ENCODE results near the gene ATP6V0E2.

ATP6V0E2 gene

DNA sequence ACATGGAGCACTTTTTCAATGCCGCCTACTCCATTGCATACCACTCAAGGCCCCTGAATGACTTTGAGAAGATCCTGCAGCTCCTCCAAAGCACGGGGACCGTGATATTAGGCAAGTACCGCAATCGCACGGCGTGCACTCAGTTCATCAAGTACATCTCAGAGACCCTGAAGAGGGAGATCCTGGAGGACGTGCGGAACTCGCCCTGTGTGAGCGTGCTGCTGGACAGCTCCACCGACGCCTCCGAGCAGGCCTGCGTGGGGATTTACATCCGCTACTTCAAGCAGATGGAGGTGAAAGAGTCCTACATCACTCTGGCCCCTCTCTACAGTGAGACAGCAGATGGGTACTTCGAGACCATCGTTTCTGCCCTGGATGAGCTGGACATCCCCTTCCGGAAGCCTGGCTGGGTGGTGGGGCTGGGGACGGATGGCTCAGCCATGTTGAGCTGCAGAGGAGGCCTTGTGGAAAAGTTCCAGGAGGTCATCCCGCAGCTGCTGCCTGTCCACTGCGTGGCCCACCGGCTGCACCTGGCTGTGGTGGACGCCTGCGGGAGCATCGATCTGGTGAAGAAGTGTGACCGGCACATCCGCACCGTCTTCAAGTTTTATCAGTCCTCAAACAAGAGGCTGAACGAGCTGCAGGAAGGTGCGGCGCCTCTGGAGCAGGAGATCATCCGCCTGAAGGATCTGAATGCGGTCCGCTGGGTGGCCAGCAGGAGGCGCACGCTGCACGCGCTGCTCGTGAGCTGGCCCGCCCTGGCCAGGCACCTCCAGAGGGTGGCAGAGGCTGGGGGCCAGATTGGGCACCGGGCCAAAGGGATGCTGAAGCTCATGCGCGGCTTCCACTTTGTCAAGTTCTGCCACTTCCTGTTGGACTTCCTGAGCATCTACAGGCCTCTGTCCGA is 12.7 kb upstream of the ATP6V0E2 start:
- H3K27ac ChIP-seq = no peak overlapping the region
- DNase-seq (ENCODE audit: low read depth, low spot score) = no peak

DNA sequence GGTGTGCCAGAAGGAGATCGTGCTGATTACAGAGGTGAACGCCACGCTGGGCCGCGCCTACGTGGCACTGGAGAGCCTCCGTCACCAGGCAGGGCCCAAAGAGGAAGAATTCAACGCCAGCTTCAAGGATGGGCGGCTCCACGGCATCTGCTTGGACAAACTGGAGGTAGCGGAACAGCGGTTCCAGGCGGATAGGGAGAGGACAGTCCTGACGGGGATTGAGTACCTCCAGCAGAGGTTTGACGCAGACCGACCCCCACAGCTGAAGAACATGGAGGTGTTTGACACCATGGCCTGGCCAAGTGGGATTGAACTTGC is 12.1 kb upstream of the ATP6V0E2 start:
- DNase-seq (ENCODE audit: low read depth, low spot score) = no peak
- no peak overlapping the region for H3K27ac ChIP-seq

DNA sequence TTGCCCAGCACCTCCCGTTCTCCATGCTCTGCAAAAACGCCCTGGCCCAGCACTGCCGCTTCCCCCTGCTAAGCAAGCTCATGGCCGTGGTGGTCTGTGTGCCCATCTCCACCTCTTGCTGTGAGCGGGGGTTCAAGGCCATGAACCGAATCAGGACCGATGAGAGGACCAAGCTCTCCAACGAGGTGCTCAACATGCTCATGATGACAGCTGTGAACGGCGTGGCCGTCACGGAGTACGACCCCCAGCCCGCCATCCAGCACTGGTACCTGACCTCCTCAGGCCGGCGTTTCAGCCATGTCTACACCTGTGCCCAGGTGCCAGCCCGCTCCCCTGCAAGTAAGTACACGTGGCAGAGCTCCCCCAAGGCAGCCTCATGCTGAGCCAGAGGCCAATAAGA is 11.6 kb upstream of the ATP6V0E2 start:
- no peak overlapping the region for H3K27ac ChIP-seq
- DNase-seq (ENCODE audit: low read depth, low spot score) = no peak

DNA sequence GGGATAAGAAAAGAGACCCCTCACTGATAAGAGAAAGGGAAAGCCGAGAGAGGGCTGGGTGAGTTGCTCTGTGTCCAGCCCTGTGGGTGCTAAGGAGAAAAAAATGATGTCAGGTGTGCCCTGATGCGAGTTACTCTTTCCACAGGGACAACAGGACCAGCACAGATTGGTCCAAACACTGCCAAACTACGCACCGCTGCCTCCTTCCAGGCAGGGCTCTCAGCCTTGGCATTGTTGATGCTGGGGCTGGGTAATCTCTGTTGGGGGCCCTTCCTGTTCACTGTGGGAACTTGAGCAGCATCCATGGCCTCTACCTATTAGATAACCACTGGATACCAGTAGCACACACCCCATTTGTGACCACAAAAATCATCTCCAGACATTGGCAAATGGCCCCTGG is 10.3 kb upstream of the ATP6V0E2 start:
- DNase-seq (ENCODE audit: low read depth, low spot score) = no peak
- no peak overlapping the region for H3K27ac ChIP-seq

DNA sequence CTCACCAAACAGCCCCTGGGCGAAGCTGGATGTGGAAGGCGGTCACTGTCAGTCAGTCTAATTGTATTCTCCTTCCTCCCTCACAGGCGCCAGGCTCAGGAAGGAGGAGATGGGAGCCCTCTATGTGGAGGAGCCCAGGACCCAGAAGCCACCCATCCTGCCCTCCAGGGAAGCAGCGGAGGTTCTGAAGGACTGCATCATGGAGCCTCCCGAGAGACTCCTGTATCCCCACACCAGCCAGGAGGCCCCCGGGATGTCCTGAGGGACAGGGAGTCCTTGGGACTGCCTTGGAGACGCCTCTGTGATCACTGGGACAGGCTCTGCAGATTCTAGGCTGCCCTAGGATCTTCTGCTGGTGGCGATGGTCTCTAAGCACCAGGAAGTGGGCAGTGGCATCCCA is 9.7 kb upstream of the ATP6V0E2 start:
- DNase-seq (ENCODE audit: low read depth, low spot score) = no peak
- H3K27ac ChIP-seq = no peak overlapping the region

DNA sequence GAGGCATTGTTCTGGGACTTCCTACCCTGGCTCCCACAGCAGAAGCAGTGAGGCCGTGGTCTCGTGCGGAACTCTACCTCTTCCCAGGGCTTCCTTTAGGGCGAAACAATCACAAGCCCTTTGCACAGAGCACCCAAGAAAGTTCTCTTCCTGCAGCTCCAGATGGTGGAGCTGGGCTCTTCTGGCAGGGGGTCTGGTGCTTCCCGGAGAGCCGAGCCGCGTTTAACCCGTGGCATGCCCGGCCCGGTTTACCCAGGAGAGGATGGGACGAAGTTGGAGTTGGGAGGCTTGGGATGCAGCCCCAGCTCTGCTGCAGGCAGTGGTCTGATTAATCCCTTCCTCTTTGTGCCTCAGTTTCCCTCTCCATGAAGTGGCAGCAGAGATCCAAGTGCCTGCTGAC is 9.0 kb upstream of the ATP6V0E2 start:
- no peak overlapping the region for H3K27ac ChIP-seq
- no peak for DNase-seq (ENCODE audit: low read depth, low spot score)

DNA sequence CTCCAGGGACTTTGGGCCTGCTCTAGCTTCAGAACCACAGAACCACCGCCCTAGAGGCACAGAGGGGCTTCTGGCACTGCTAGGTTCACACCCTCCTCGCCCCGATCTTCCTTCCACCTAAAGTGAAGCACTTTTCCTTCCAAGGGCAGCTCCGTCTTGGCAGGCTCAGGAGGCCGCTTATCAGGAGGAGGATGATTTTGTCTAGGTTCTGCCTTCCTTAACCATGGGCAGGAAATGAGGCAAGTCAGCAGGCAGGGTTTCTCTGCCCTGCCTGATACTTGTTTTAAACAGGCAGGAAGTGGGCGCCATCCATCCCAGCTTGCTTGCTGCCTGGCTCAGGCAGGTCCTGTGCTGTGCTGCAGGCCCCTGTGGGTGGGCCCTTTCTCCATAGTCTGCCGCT is 8.3 kb upstream of the ATP6V0E2 start:
- DNase-seq (ENCODE audit: low read depth, low spot score) = no peak
- H3K27ac ChIP-seq = no peak overlapping the region

DNA sequence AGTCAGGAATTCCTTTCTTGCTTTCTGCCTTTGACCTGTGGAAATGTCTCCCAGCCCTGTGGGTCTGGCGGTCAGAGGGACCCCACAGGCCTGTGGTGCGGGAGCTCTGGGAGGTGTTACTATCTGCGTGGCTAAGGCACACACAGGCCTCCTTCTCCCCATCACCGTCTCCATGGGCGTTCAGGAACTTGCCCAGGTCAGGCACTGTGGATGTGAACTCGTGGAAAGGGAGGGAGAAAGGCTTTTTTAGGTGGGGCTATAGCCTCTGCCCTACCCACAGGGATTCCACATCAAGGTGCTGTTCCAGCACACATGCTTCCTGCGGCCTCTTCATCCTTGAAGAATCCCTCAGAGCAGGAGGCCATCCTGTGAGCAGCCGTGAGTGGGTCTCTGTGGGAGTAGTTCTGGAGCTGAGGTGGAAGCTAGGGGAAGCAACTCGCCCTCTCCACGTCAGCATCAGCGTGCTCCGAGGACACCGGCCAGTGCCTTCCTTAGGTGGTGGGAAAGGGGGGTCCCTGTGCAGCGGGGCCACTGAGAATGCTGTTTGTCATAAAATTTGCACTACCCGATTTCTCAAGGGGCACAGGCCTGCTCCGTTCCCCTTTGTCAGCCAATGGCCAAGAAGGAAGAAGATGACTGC is 7.5 kb upstream of the ATP6V0E2 start:
- no peak overlapping the region for H3K27ac ChIP-seq
- DNase-seq (ENCODE audit: low read depth, low spot score) = no peak

DNA sequence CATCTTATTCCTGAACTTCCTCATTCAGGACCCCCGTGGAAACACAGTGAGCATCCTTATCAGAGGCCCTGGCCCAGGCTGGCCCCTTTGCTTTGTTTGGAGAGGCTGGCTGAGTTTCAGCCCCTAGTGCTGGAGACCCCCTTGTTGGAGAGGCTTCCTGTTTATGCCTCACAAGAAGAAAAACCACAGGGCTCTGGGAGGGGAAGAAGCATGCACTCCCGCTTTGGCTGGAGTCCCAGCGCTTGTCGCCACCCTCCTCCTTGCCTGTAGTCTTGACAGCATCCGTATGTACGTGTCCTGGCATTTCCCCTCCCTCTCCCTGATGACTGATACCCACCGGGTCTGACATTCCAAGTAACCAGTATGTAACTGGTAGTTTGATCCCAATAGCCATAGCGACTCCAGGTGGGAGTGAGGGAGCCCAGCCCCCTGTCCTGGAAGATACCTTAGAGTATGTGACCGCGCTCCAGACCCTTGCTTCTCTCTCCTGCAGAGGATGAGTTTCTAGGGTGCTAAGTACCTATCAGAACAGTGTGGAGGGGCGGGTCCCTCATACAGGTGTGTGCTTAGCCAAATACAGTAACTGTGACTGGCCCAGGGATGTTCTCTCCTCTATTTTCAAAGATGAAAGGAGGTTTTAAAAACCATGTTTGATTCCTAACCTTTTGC is 6.9 kb upstream of the ATP6V0E2 start:
- no peak overlapping the region for H3K27ac ChIP-seq
- DNase-seq (ENCODE audit: low read depth, low spot score) = no peak

DNA sequence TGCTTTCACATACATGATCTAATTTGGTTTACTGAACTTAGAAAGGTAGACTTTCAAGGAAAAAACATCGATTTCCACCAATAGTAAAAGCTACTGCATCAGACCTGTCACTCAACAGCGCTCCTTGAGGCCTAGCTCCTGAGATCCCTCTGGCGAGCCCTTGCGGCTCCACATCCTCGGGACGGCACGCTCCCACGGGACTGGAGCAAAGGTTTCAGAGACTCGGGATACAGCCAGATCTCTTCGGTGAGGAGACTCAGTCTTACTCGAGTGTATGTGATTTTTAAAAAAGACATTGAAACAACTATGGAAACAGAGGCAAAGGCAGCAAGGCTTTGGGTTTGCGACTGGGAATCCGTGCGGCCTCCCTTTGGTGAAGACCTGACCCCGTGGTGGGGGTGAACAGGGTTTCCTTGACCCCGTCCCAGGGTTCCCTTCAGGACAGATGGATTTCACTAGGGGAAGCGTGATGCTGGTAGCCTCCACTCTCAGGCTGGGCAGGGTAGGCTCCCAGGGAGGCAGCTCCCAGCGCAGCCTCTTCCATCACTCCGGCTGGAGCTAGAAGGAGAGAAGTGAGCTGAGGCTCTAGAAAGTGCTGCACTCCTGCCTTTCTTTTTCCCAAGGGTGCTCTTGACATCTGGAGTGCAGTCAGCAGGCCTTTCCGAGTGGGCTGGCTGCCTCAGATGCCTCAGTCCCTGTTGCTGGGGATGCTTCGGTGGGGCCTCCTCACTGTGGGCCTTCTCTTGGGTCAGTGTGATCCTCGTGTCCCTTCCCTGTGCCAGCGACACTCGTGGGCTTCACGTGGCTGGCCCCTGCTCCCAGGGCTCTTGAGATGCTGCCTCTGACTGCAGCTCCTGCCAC is 5.8 kb upstream of the ATP6V0E2 start:
- no peak overlapping the region for H3K27ac ChIP-seq
- DNase-seq (ENCODE audit: low read depth, low spot score) = no peak

DNA sequence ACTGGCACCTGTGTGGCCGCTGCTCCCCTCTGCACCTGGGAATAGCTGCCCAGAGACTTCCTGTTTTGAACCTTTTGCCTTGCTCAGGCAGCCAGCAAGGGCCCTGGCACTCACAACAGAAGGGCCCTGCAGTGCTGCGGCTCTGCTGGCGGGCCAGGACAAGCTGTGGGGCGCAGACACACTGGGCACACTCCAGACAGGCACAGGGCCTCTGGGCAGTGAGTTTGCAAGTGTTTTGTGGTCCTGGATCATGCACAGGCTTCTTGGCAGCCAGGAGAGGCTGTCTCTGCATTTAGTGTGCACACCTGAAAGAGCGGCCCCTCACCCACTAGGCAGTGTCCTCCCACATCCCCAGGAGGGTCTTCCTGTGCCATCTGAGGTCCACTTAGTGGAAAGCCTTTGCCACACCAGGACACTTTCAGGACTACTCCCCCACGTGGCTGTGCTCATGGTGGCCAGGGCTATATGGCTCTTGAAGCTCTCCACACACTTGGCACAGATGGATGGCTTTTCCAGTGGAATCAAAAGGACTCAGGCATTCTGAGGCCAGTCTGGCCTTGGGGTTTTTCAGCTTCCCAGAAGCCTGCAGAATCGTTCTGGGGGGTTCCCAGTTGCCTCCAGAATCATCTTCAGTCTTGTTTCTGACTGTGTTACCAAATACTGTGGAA is 5.0 kb upstream of the ATP6V0E2 start:
- no peak overlapping the region for H3K27ac ChIP-seq
- no peak for DNase-seq (ENCODE audit: low read depth, low spot score)

DNA sequence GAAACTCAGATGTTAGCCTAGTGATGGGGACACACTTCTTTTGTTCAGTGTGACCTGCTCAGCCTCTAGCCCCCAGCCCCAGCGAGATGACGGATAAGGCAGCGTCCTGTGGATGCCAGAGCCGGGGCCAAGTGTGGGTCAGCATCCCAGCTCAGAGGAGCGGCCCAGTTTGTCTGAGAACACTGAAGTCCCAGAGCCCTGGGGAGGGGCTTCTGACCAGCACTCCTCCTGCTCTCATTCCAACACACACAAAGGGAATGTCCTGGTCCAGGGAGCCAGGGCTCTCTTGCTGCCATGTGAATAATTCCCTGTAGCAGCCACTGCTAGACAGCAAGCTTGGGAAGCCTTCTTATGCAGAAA is 4.5 kb upstream of the ATP6V0E2 start:
- H3K27ac ChIP-seq = no peak overlapping the region
- no peak for DNase-seq (ENCODE audit: low read depth, low spot score)

DNA sequence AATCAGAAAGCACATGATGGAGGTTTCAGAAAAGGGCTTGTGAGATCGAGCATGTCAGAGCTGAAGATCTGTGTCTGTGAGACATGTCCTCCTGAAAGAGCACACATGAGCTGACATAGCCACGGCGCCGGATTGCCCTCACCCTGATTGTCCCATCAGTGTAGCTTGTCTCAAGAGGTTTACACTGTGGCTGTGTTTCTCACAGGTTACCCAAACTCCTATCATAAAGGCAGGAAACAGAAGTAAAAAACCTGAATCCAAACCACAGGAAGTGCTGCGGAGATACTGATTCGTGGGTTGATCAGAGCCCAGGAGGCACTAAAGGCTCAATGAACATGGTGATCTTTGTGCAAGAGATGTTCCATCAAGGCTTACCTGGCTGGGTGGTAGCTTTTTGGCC is 3.9 kb upstream of the ATP6V0E2 start:
- no peak for DNase-seq (ENCODE audit: low read depth, low spot score)
- H3K27ac ChIP-seq = no peak overlapping the region

DNA sequence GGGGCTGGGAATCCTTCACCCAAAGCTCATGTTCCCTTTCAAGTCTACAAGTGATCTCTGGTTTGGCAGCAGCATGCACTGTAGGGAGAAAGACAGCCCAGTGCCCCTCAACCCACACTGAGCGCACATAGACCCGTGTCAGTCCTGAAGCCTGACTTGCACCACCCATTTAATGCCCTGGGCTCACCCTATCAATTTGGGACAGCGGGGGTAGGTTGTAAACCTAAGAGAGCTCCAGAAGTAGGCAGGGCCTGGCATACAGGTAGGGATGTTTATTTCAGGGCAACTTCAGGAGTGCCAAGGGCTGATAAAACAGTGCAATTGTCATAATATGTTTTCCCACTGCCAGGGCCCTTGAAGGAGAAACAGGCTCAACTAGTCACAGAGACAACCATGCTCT is 3.5 kb upstream of the ATP6V0E2 start:
- DNase-seq (ENCODE audit: low read depth, low spot score) = no peak
- no peak overlapping the region for H3K27ac ChIP-seq

DNA sequence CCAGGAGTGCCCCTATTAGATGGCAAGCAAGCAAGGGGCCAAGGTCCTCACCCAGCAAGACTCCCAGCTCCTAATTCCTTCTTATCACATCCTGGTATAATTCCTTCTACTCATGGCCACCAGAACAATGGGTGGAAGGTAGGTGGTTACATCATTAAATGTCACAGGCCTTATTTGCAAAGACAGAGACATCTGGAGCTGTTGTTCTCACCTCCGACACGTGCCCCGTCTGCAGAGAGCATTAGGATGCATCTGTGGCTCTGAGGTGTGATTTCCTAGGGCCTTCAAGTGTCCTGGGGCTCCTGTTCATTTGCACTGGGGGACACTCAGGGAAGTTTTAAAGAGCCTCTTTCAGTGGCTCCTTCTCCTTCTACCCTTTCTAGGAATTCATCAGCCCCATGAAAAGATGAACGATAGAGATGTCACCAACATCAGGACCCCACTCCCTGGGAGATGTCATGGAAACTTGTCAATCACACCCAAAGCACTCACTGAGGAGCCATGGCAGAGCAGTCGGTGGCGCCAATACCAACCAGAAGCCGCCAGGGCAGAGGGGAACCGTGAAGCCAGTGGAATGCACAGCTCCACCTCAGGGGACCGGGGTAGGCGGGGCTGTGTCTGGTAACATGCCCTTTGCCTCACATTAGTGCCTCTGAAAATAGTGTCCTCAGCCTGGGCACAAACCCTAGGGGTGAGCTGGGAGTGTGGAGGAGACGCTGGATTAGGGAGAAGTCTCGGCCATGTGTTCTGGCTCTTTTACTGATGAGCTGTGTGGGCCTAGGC is 2.9 kb upstream of the ATP6V0E2 start:
- DNase-seq (ENCODE audit: low read depth, low spot score) = no peak

DNA sequence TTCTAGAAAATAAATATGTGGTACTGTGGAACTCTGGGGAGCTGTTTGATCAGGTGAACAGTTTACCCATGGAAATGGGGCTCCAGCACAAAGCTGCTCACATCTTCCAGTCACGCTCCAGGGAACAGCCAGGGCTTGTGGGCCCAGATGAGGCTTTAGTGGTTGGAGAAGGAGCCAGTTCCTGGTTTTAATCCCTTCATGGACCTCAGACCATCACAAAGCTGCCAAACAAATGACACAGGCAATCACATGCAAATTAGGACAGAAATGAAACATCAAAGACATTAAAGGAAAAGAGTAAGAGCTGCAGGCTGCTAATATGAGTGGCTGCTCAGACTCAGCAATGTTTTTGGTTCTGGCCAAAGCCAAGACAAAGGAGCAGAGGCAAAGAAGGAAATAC is 2.2 kb upstream of the ATP6V0E2 start:
- H3K27ac ChIP-seq = no peak overlapping the region
- no peak for DNase-seq (ENCODE audit: low read depth, low spot score)

More for the DNA sequence above, 2.9 kb upstream of the ATP6V0E2 start:
- H3K27ac ChIP-seq = no peak overlapping the region

DNA sequence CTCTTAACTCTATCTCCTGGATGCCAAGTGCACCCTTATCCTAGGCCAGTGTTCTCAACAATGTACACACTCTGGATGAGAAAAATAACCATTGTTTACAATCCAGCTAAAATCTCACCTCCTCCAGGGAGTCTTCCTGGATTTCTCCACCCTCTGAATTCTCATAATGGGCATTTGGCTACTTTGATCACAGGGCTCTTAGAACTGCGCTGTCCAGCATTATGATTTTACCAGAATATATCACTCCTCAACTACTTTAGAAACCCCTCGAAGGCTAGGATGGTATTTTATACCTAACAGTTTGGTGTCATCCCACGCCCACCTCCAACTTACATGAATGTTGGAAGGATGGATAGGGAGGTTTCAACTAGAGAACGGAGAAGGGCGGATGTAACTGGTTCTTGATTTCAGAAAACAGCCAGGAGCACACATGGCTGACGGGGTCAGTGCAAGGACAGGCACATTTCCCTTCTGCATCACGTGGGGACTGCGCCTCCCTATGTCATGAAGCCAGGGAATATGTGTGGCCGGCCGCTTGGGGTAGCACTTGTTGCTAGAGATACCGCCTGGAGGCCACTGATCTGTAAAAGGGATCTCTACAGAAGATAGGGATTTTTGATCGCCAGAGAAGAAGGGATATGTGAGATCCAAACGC is 1.2 kb upstream of the ATP6V0E2 start:
- H3K27ac ChIP-seq = peak overlapping the region; percentile 42
- peak; percentile 27 for DNase-seq (ENCODE audit: low read depth, low spot score)

DNA sequence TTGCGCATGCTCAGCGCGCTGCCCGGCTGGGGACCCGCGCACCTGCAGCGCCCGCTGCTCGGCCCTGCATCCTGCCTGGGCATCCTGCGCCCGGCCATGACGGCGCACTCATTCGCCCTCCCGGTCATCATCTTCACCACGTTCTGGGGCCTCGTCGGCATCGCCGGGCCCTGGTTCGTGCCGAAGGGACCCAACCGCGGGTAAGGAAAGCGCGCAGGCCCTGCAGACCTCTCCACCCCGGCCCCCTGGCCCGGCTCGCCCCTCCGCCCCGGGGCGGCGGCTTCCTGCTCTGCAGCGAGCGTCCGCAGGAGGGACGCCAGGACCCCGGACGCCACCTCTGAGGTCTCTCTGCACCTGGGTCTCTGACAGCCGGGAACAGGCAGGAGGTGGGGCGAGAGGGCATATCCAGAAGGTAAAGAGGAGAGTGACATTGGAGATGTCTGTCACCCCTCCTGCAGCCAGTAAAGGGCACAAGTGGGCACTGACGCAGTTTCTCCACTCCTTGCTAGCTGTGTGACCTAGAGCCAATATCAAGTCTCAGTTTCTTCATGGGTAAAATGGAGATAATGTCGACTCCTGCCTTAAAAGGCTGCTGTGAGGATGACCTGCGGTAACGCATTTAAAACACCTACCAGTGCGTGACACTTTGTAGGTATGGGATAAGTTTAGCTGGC is 338 bp downstream of the ATP6V0E2 start:
- no peak for DNase-seq (ENCODE audit: low read depth, low spot score)
- no peak overlapping the region for H3K27ac ChIP-seq

All from epithelial cell of prostate (primary cell).